Central memory CD8-positive, alpha-beta T cell (primary cell): ENCODE measurements around the gene EIF2D.

Experiments
- ATAC-seq: fragments of 150-1000 bp; cut with Tn5 transposase; replicated peaks from 2 replicates; pipeline ENCODE4 v1.10.0; 2022; ENCODE audit warnings: mild to moderate bottlenecking, moderate FRiP score, moderate number of reproducible peaks; ENCODE audit not compliant: poor library complexity, severe bottlenecking; ENCODE audit errors: extremely low read depth
- DNase-seq, 2 donors: peaks; one replicate each; pipeline ENCODE4 v3.0.0; 2021; ENCODE audit warnings: low spot score in 2 of 2
- H3K27ac Mint-ChIP-seq: one replicate; pipeline ENCODE4 v1.8.0; 2022; ENCODE audit warnings: low read depth, mild to moderate bottlenecking, moderate library complexity, mixed read lengths
- H3K27me3 Mint-ChIP-seq: one replicate; pipeline ENCODE4 v1.8.0; 2022; ENCODE audit warnings: mixed read lengths
- H3K36me3 Mint-ChIP-seq: one replicate; pipeline ENCODE4 v1.8.0; 2022; ENCODE audit warnings: mild to moderate bottlenecking, moderate library complexity, mixed read lengths; ENCODE audit not compliant: insufficient read depth
- H3K4me1 Mint-ChIP-seq: one replicate; pipeline ENCODE4 v1.8.0; 2022; ENCODE audit warnings: mixed read lengths
- H3K4me3 Mint-ChIP-seq: one replicate; pipeline ENCODE4 v1.8.0; 2022; ENCODE audit warnings: mild to moderate bottlenecking, moderate library complexity, mixed read lengths
- H3K9me3 Mint-ChIP-seq: one replicate; pipeline ENCODE4 v1.8.0; 2022; ENCODE audit warnings: mixed read lengths

The EIF2D gene, protein sequence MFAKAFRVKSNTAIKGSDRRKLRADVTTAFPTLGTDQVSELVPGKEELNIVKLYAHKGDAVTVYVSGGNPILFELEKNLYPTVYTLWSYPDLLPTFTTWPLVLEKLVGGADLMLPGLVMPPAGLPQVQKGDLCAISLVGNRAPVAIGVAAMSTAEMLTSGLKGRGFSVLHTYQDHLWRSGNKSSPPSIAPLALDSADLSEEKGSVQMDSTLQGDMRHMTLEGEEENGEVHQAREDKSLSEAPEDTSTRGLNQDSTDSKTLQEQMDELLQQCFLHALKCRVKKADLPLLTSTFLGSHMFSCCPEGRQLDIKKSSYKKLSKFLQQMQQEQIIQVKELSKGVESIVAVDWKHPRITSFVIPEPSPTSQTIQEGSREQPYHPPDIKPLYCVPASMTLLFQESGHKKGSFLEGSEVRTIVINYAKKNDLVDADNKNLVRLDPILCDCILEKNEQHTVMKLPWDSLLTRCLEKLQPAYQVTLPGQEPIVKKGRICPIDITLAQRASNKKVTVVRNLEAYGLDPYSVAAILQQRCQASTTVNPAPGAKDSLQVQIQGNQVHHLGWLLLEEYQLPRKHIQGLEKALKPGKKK

DNA sequence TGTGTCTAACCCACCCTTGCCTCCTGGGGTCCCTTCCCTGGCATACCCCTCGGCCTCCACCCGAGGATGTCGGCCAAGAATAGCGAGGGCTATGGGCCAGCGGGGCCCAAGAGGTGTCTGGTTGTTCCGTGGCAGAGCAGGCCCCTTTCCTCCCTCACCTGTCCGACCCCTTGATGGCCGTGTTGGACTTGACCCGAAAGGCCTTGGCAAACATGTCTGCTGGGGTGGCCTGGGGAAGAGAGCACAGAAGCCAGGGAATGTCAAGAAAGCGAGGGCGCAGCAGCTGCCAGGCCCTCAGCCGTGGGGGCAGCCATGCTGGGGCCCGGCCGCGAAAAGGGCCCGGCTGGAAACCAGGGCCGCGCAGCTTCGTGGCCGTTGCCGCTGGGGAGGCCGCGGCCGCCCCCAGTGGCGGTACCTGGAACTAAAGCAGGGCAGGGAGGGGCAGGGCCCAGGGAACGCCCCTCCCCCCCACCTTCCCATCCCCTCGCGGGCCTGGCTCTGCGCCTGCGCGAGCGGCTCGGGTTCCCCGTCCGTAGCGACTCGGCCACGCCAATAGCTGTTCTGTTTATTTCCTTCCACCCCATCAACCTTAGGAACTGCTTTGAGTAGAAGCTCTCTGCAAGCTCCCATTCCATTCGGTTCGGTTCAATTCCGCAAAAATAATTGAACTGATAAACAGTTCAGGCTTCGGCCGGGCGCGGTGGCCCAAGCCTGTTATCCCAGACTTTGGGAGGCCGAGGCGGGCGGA lies at the start of gene EIF2D:
EIF2D (minus strand) TSS at position 337 of the 748 bp plus-strand sequence; CDS start at position 214, 123 bp downstream.
- H3K4me1 Mint-ChIP-seq: peaks cover 17% of the 10 kb centered on the region
- H3K9me3 Mint-ChIP-seq: no peaks in the 10 kb centered on the region
- DNase-seq (peak; percentile 91), ATAC-seq (peak; percentile 99)
- H3K27me3 Mint-ChIP-seq: no peaks in the 10 kb centered on the region
- H3K27ac Mint-ChIP-seq: peak within 1 kb of the TSS; percentile 94
- H3K4me3 Mint-ChIP-seq: peak within 1 kb of the TSS; percentile 78
- peaks cover 14% of the 10 kb centered on the region for H3K36me3 Mint-ChIP-seq

DNA sequence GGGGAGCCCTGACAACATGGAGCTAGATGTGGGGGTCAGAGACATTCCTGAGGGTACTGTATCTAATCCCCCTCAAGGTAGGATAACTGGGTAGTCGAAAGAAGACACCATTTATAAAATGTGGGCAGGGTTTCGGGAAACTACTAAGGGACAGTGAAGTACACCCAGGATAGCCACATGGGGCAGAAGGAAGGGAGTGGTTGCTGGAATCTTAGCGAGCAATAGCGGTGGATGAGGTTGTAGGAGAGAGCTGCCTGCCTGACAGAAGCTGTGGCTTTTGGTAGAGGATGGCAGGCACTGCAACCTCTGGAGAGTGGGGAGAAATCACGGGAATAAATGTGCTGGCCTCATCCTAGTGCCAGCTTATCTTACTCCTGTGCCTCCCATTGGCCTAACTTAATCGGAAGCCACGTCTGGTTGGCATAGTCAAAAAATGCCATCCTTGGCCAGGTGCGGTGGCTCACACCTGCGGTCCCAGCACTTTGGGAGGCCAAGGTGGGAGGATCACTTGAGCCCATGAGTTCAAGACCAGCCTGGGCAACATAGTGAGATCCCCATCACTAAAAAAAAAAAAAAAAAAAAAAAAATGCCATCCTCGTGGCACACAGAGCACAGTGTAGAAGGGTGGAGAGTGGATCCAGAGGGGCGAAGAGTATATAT lies 49.0 kb upstream of the EIF2D start:
- no peaks in the 10 kb centered on the region for H3K9me3 Mint-ChIP-seq
- DNase-seq: no peak
- no peak overlapping the region for H3K4me3 Mint-ChIP-seq
- H3K4me1 Mint-ChIP-seq: peaks cover 6% of the 10 kb centered on the region
- ATAC-seq: no peak
- peaks cover 66% of the 10 kb centered on the region for H3K27me3 Mint-ChIP-seq
- no peak overlapping the region for H3K27ac Mint-ChIP-seq
- peaks cover 2% of the 10 kb centered on the region for H3K36me3 Mint-ChIP-seq

DNA sequence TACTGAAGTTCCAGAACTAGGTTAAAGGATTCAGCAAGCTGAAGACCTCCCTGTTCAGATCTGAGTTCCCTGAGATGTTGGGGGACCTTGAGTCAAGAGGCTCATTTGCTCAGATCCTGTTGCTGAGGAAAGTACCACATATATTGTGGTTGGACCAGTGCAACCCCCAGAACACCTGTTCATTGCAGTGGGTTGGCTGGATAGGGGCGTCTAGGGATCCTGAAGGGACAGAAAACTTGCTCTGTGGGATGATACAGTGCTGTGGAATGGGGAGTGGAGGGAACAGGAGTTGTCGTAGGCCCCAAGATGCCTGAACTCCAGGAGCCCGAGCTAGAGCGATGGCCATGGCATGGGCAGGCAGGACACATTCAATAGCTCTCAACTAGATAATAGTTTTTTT lies 47.9 kb upstream of the EIF2D start:
- no peak for ATAC-seq
- DNase-seq: no peak
- H3K4me1 Mint-ChIP-seq: peaks cover 6% of the 10 kb centered on the region
- H3K27ac Mint-ChIP-seq: no peak overlapping the region
- H3K27me3 Mint-ChIP-seq: peaks cover 66% of the 10 kb centered on the region
- no peaks in the 10 kb centered on the region for H3K9me3 Mint-ChIP-seq
- no peaks in the 10 kb centered on the region for H3K36me3 Mint-ChIP-seq
- no peak overlapping the region for H3K4me3 Mint-ChIP-seq

DNA sequence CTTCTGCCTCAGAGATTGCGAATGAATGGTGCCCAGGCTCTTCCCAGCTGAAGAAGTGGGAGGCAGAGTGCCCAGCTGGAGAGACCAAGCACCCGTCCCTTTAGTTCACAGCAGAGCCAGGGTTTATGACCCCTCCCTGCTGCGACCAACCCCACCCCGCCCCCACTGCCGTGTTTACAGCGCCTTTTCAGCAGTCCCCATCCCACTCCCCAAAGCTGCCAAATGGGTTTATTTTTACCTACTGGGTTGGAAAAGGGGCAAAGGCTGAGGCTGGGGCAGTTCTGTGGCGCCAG lies 46.7 kb upstream of the EIF2D start:
- ATAC-seq: no peak
- Mint-ChIP-seq H3K4me3 (no peak overlapping the region), H3K9me3 (no peaks in the 10 kb centered on the region), H3K27me3 (peaks cover 66% of the 10 kb centered on the region), H3K27ac (no peak overlapping the region), H3K4me1 (peaks cover 6% of the 10 kb centered on the region), H3K36me3 (no peaks in the 10 kb centered on the region)
- DNase-seq: no peak

DNA sequence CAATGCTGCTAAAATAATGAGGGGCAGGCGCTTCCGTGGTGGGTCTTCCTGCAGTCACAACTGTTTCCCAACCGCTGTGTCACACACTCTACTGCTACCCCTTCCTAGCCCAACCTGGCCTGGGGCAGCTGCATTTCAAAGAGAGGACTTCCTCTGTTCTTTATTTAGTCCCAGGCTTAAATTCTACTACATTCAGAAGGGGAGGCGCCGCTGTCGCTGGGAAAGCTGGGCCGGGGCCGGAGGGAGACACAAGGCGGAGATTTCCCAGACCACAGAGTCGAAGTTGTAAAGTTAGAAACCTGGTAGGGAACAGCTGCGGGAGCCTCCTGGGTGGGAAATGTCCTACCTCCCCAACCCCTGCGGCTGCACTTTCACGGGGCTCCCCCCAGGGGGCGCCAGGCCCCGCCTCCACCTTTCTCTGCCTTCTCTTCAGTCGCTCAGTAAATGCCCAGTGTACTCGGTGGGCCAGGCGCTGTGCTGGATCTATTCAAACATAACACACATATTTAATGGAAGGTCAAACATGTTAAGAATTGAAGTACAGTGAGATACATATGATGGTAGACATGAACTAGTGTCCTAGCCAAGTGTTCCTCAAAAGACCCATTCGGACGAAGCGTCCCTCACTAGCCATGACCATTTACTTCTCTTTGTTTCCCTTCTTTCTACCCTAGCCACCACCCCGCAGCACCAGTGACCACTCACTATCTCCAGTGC lies 46.2 kb upstream of the EIF2D start:
- ATAC-seq: peak; percentile 58
- H3K4me3 Mint-ChIP-seq: no peak overlapping the region
- H3K27me3 Mint-ChIP-seq: peaks cover 65% of the 10 kb centered on the region
- no peak overlapping the region for H3K27ac Mint-ChIP-seq
- DNase-seq: peak; percentile 37 to 50
- peaks cover 6% of the 10 kb centered on the region for H3K4me1 Mint-ChIP-seq
- H3K9me3 Mint-ChIP-seq: no peaks in the 10 kb centered on the region
- H3K36me3 Mint-ChIP-seq: no peaks in the 10 kb centered on the region

DNA sequence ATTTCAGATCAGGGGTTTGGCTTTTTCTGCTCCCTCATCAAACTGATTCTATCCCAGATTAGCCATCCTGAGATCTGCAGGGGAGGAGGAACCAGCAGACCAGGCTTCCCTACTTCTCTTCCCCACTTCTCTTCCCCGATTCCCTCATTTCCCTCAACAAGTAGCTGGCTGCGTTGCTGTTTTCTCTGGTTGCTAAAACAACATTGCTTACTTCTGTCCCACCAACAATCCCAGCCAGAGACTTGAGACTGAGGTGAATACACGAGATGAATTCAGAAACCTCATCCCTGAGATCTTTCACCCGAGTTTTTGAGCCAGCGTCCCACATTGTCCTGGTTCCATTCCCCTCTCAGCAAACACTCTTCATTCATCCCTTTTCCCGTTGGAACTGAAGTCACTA lies 45.5 kb upstream of the EIF2D start:
- Mint-ChIP-seq H3K9me3 (no peaks in the 10 kb centered on the region), H3K36me3 (no peaks in the 10 kb centered on the region), H3K27ac (no peak overlapping the region), H3K4me1 (peaks cover 6% of the 10 kb centered on the region), H3K27me3 (peaks cover 59% of the 10 kb centered on the region), H3K4me3 (no peak overlapping the region)
- ATAC-seq (no peak), DNase-seq (no peak)

DNA sequence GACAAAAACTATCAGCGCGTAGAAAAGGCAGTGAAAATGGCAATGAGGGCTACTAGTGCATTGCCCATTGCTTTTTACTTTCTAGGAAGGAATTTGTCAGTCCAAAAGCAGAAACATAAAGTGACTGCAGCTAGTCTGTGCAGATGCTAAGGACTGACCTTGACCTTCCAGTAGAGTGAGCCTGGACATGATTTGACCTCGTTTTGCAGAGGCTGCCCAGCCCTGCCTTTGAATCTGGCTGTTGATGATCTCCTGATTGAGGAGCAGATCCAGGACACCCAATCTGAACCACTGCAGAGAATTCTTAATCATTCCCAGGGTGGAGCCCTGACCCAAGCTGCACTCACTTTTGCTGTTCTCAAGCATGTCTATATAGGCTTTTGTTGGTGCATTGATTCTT lies 44.7 kb upstream of the EIF2D start:
- Mint-ChIP-seq H3K36me3 (no peaks in the 10 kb centered on the region), H3K4me1 (peaks cover 6% of the 10 kb centered on the region), H3K27ac (no peak overlapping the region), H3K4me3 (no peak overlapping the region), H3K9me3 (no peaks in the 10 kb centered on the region), H3K27me3 (peaks cover 51% of the 10 kb centered on the region)
- DNase-seq (no peak), ATAC-seq (no peak)

DNA sequence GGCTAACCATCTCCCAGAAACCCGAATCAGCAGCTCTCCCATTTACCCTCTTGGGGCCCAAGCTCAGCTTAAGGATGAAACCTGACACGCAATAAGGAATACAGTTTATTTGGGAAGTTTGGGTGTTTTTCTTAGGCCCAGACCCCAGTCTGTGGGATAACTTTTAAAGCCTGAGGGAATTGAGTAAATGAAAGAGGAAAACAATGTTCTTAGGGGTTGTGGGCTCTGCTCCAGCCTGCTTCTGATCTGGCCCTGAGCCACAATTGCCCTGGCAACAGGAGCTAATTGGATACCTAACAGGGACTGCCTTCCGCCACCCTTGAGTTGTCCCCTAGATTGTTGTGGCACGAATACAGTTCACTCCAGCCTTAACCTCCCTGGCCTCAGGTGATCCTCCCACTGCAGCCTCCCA lies 43.2 kb upstream of the EIF2D start:
- Mint-ChIP-seq H3K36me3 (no peaks in the 10 kb centered on the region), H3K4me3 (no peak overlapping the region), H3K9me3 (no peaks in the 10 kb centered on the region), H3K27ac (no peak overlapping the region), H3K27me3 (peaks cover 40% of the 10 kb centered on the region), H3K4me1 (peaks cover 6% of the 10 kb centered on the region)
- ATAC-seq (no peak), DNase-seq (no peak)

DNA sequence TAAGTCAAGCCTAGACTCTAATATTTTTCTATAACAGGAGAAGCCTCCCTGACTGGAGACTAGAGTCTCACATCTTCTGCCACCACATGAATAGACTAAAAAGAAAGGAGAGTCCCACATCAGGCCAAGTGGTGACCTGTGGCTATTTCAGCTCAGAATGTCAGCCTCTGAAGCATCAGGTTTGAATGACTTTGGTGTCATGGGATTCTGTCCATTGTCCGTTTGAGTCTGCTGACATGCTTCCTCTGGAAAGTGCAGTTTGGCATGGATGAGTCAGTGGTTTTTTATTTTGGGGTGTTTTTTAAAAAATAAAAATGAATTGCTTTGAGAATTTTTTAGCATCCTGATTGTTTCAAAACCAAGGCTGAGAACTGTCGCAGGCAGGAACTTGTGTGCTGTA lies 42.6 kb upstream of the EIF2D start:
- ATAC-seq (no peak), DNase-seq (no peak)
- Mint-ChIP-seq H3K9me3 (no peaks in the 10 kb centered on the region), H3K4me3 (no peak overlapping the region), H3K36me3 (no peaks in the 10 kb centered on the region), H3K27ac (no peak overlapping the region), H3K27me3 (peaks cover 33% of the 10 kb centered on the region), H3K4me1 (peaks cover 6% of the 10 kb centered on the region)

DNA sequence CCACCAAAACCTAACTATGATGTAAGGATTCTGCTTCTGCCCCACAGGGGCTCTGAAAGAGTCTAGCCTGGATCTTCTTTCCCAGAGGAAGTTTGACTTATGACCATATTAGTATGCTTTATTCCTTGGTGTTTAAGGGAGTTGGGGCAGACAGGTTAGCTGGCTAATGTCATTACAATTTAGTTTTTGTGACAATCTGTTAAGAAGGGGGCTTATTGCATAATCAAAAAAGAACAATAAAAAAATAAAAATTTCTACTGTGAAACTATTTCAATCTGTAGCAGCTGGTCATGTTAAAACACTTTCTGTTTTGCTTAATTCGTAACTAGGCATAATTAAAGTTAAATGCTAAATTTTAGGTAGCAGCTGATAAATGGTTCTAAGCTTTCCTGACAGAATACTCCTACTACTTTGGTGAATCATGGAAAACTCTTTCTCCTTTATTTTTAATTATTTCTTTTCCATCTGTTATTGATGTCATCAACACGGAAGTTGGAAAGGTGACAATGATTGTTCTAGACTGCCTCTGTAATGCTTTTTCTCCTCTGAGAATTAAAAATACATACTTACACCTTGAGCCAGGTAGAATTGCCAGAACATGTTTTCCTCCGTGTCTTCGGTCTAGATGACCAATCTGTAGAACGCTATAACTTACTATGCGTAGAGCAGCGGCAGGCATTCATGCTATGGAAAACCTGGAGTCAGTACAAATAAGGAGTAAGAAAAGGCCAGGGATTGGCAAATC lies 41.6 kb upstream of the EIF2D start:
- no peak overlapping the region for H3K4me3 Mint-ChIP-seq
- no peak for ATAC-seq
- H3K27ac Mint-ChIP-seq: no peak overlapping the region
- no peak for DNase-seq
- H3K36me3 Mint-ChIP-seq: no peaks in the 10 kb centered on the region
- peaks cover 6% of the 10 kb centered on the region for H3K4me1 Mint-ChIP-seq
- H3K9me3 Mint-ChIP-seq: no peaks in the 10 kb centered on the region
- H3K27me3 Mint-ChIP-seq: peaks cover 24% of the 10 kb centered on the region

DNA sequence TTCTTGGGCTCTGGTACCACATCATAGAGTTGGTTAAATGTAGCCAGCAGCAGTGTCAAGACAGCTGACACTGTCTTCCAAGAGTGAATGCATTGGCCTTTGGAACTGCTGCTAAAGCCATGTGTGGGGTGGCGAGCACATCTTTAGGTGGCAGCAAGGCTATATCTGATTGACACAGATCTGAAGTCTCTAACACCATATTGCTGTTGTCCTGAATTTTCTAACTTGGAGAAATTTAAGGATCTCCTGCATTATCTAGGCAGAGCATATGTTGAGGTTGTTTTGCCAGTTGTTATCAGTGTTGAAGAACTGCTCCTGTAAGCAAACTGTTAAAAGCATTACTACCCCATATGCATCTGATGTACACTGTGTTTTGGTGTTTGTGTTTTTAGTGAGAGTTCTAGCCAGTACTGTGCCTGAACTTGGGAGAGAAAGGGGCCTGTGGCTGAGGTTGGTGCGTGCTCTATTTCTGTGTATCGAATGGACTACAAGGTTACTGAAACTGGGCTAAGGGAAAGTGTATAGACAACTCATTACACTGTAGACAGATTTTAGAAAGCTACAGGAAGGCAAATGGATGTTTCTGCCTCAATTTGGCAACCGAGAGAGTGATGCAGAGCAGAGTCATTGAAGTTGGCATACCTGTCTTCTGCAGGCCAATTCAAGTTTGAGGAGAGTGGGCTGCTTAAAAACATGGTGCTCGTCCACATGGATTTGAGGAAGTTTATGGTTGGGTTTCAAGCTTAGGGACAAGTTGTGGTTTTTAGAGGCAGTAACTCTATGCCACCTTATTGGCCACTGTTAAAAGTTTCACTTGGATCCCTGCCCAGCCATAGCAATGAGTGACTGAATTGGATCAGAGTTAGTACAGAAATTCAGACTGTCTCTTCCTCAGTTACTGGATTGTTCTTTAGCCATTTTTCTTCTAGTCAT lies 40.0 kb upstream of the EIF2D start:
- Mint-ChIP-seq H3K9me3 (no peaks in the 10 kb centered on the region), H3K36me3 (peaks cover 2% of the 10 kb centered on the region), H3K4me1 (no peaks in the 10 kb centered on the region), H3K27ac (no peak overlapping the region), H3K27me3 (peaks cover 7% of the 10 kb centered on the region), H3K4me3 (no peak overlapping the region)
- no peak for DNase-seq
- no peak for ATAC-seq
